Kidney glomerular epithelial cell (primary cell): ENCODE measurements around the gene ANGEL2.
"Not testable (repeated sequence)": the region's sequence is repeated elsewhere in the genome, so short reads cannot be mapped to it uniquely, and the experiment has no call there.

ENCODE experiments used
- DNase-seq: peaks from one replicate; lab custom pipeline; 2025; lab: John Stamatoyannopoulos, UW

Gene ANGEL2

GRCh38 chr1:212975111-212975918 is 40.4 kb downstream of the ANGEL2 start:
- DNase-seq, result no peak

GRCh38 chr1:212974711-212975110 is 41.0 kb downstream of the ANGEL2 start:
- DNase-seq, result no peak

GRCh38 chr1:212973899-212974298 is 41.8 kb downstream of the ANGEL2 start:
- DNase-seq, result no peak

- no peak for DNase-seq
Observed at GRCh38 chr1:212973426-212973825, 42.2 kb downstream of the ANGEL2 start.

- no peak for DNase-seq
Observed at GRCh38 chr1:212971312-212971711, 44.4 kb downstream of the ANGEL2 start.

GRCh38 chr1:212970085-212970484 is 45.6 kb downstream of the ANGEL2 start:
- peak; percentile 58 for DNase-seq

GRCh38 chr1:212968368-212968863 is 47.3 kb downstream of the ANGEL2 start:
- DNase-seq, result no peak

- DNase-seq, result no peak
Observed at GRCh38 chr1:212967801-212968200, 47.9 kb downstream of the ANGEL2 start.

- no peak for DNase-seq
Observed at GRCh38 chr1:212966616-212967015, 49.1 kb downstream of the ANGEL2 start.

GRCh38 chr1:212964993-212965392 is 50.7 kb downstream of the ANGEL2 start:
- DNase-seq, result not testable (repeated sequence)

GRCh38 chr1:212964102-212964501 is 51.6 kb downstream of the ANGEL2 start:
- DNase-seq, result no peak

- peak; percentile 20 for DNase-seq
Observed at GRCh38 chr1:212962509-212962908, 53.2 kb downstream of the ANGEL2 start.

- DNase-seq, result no peak
Observed at GRCh38 chr1:212960932-212961331, 54.7 kb downstream of the ANGEL2 start.

GRCh38 chr1:212959266-212960220 is 56.1 kb downstream of the ANGEL2 start:
- DNase-seq, result no peak

- DNase-seq, result no peak
Observed at GRCh38 chr1:212958175-212958574, 57.5 kb downstream of the ANGEL2 start.

GRCh38 chr1:212957546-212957945 is 58.1 kb downstream of the ANGEL2 start:
- no peak for DNase-seq

- DNase-seq, result no peak
Observed at GRCh38 chr1:212955961-212956620, 59.6 kb downstream of the ANGEL2 start.

- no peak for DNase-seq
Observed at GRCh38 chr1:212955098-212955497, 60.6 kb downstream of the ANGEL2 start.

GRCh38 chr1:212954514-212954913 is 61.2 kb downstream of the ANGEL2 start:
- no peak for DNase-seq

GRCh38 chr1:212953321-212953720 is 62.3 kb downstream of the ANGEL2 start:
- no peak for DNase-seq

GRCh38 chr1:212952641-212952976 is 63.1 kb downstream of the ANGEL2 start:
- DNase-seq, result no peak

- no peak for DNase-seq
Observed at GRCh38 chr1:212951947-212952640, 63.6 kb downstream of the ANGEL2 start.
